NK-92 treated with Interleukin-12 subunit alpha and Interleukin-12 subunit beta, amount 100 ng/mL, for 24 hours (cell line): ENCODE data around the gene TMEM132C.
A peak's percentile ranks its signal among the peaks of the same experiment; 100 is the strongest.

Experiments used
- DNase-seq: peaks from one replicate; lab custom pipeline; 2025; lab: John Stamatoyannopoulos, UW

TMEM132C gene

GRCh38 chr12:128339126-128339520, 72.2 kb downstream of the TMEM132C start:
- no peak for DNase-seq

- no peak for DNase-seq
These were observed 72.7 kb downstream of the TMEM132C start for GRCh38 chr12:128339631-128340030.

GRCh38 chr12:128353301-128353700, 86.3 kb downstream of the TMEM132C start:
- no peak for DNase-seq

- DNase-seq: no peak
These were observed 89.6 kb downstream of the TMEM132C start for GRCh38 chr12:128356547-128356946.

GRCh38 chr12:128361400-128361995, 94.5 kb downstream of the TMEM132C start:
- DNase-seq: no peak

GRCh38 chr12:128365032-128365431, 98.1 kb downstream of the TMEM132C start:
- DNase-seq: no peak

GRCh38 chr12:128365651-128366231, 98.8 kb downstream of the TMEM132C start:
- no peak for DNase-seq

- DNase-seq: no peak
These were observed 101.0 kb downstream of the TMEM132C start for GRCh38 chr12:128367961-128368360.

GRCh38 chr12:128381541-128381940, 114.6 kb downstream of the TMEM132C start:
- DNase-seq: no peak

- no peak for DNase-seq
These were observed 115.0 kb downstream of the TMEM132C start for GRCh38 chr12:128381946-128382345.

GRCh38 chr12:128382946-128383345, 116.0 kb downstream of the TMEM132C start:
- DNase-seq: no peak

GRCh38 chr12:128383357-128383937, 116.5 kb downstream of the TMEM132C start:
- DNase-seq: no peak

- DNase-seq: no peak
These were observed 118.8 kb downstream of the TMEM132C start for GRCh38 chr12:128385736-128386135.

GRCh38 chr12:128387811-128388422, 120.9 kb downstream of the TMEM132C start:
- peak; percentile 7 for DNase-seq

- no peak for DNase-seq
These were observed 121.6 kb downstream of the TMEM132C start for GRCh38 chr12:128388461-128389000.

- no peak for DNase-seq
These were observed 126.4 kb downstream of the TMEM132C start for GRCh38 chr12:128393346-128393745.

GRCh38 chr12:128394137-128394536, 127.2 kb downstream of the TMEM132C start:
- DNase-seq: no peak

- DNase-seq: no peak
These were observed 132.3 kb downstream of the TMEM132C start for GRCh38 chr12:128399253-128399652.

- no peak for DNase-seq
These were observed 135.7 kb downstream of the TMEM132C start for GRCh38 chr12:128402486-128403243.

- DNase-seq: no peak
These were observed 141.7 kb downstream of the TMEM132C start for GRCh38 chr12:128408669-128409068.

- DNase-seq: no peak
These were observed 148.1 kb downstream of the TMEM132C start for GRCh38 chr12:128415036-128415560.

GRCh38 chr12:128418944-128419343, 152.0 kb downstream of the TMEM132C start:
- no peak for DNase-seq
